Measurements from ENCODE around the gene GPX3.

GPX3 gene

GRCh38 chr5:151005187-151005949 lies 15.0 kb upstream of the GPX3 start:
- TF ChIP-seq CTCF (conservative IDR thresholded peaks at IDR 0.05; ENCODE audit: low read length), result no peak
- no peak for DNase-seq (ENCODE audit: low read depth)
- no peak overlapping the region for H3K4me3 ChIP-seq (ENCODE audit: low read length)

GRCh38 chr5:151005950-151006576 lies 14.3 kb upstream of the GPX3 start:
- no peak for TF ChIP-seq CTCF (conservative IDR thresholded peaks at IDR 0.05; ENCODE audit: low read length)
- no peak overlapping the region for H3K4me3 ChIP-seq (ENCODE audit: low read length)
- DNase-seq (ENCODE audit: low read depth), result peak; percentile 55

- DNase-seq (ENCODE audit: low read depth), result no peak
- no peak for TF ChIP-seq CTCF (conservative IDR thresholded peaks at IDR 0.05; ENCODE audit: low read length)
- H3K4me3 ChIP-seq (ENCODE audit: low read length), result no peak overlapping the region
Observed at GRCh38 chr5:151006704-151007334, 13.6 kb upstream of the GPX3 start.

DNA sequence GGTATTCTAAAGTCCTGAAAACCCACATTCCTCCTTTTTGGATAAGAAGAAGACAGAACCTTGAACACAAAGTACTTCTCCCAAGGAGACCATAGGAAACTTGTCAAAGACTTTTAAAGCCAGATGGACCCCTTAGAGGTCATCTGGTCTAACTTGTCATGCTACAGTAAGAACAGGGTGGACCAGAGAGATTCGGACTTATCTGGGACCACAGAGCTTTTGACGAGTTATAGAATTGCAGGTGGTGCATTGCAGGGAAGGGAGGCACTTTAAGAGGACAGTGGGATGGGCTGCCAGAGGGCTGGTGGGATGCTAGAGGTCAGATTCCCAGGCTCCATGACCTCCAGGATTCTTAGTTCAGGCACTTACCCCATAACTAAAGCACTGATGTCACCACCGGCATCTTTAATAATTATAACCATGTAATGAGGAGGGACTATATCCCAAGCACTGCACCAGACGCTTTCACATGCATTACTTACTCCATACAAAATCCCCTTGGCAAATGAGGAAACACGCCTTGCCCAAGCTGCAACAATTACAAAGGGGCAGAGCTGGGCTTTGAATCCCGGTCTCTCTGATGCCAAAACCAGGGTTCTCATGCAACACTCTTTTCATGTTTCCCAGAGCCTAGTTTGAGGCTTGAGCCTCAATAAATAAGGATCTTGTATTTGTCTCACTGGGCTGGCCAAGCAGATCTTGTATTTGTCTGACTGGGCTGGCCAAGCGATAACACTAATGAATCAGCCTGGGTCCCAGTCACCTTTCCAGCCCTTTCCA lies 12.8 kb upstream of the GPX3 start:
- no peak for DNase-seq (ENCODE audit: low read depth)
- no peak for TF ChIP-seq CTCF (conservative IDR thresholded peaks at IDR 0.05; ENCODE audit: low read length)
- H3K4me3 ChIP-seq (ENCODE audit: low read length), result no peak overlapping the region

- no peak for TF ChIP-seq CTCF (conservative IDR thresholded peaks at IDR 0.05; ENCODE audit: low read length)
- no peak for DNase-seq (ENCODE audit: low read depth)
- H3K4me3 ChIP-seq (ENCODE audit: low read length), result no peak overlapping the region
Observed at GRCh38 chr5:151008210-151008491, 12.2 kb upstream of the GPX3 start.

DNA sequence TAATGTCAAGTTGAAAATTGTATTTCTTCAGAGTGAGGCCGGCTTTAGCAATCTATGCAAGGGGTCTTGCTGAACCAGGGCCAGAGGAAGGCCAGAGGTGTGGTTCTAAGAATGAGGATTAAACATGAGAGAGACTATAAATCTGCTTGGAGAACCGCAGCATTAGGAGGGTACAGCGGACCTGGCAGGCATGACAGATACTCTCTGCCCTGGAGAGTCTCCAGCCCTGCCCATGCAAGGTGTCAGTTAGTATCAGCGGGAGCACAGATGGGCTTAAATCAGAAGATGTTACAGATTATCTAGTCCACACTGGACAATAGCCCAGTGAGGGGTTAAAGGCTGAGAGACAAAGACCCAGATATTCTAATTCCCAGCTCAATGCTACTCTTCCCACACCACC lies 11.5 kb upstream of the GPX3 start:
- no peak for DNase-seq (ENCODE audit: low read depth)
- H3K4me3 ChIP-seq (ENCODE audit: low read length), result no peak overlapping the region
- TF ChIP-seq CTCF (conservative IDR thresholded peaks at IDR 0.05; ENCODE audit: low read length), result no peak

All from AG10803 (cell line).